Spleen (tissue), 11 donors: ENCODE results near the gene MAGOHB. TPM values are rescaled to one million over a fixed set of nuclear protein-coding genes. Genes with fewer than 3 reads are reported as not detected.

Source experiments
- DNase-seq: peaks from one replicate; pipeline ENCODE4 v3.0.0-alpha.2; 2020
- H3K27ac ChIP-seq, 8 donors: fragments of 200-600 bp; sonication (generic) in 7 of 8; 1 replicate in 4 of 8; 2 replicates in 4 of 8; pipeline versions ENCODE4 v1.5.0 to v1.8.0; 2016 to 2021; ENCODE audit warnings: inconsistent platforms in 4 of 8, mild to moderate bottlenecking in 4 of 8, moderate library complexity in 1 of 8
- H3K27me3 ChIP-seq, 7 donors: fragments of 200-600 bp; sonication (generic) in 6 of 7; replicated peaks in 1 of 7; 1 replicate in 4 of 7; 2 replicates in 3 of 7; pipeline versions ENCODE4 v1.5.0 to v1.8.0; 2016 to 2021; ENCODE audit warnings: inconsistent platforms in 3 of 7, mild to moderate bottlenecking in 1 of 7
- H3K36me3 ChIP-seq, 6 donors: fragments of 200-600 bp; sonication (generic) in 5 of 6; 1 replicate in 4 of 6; 2 replicates in 2 of 6; pipeline versions ENCODE4 v1.5.0 to v1.8.0; 2016 to 2021; ENCODE audit warnings: inconsistent platforms in 2 of 6
- H3K4me1 ChIP-seq, 6 donors: fragments of 200-600 bp; sonication (generic) in 5 of 6; 1 replicate in 3 of 6; 2 replicates in 3 of 6; pipeline versions ENCODE4 v1.5.0 to v1.8.0; 2016 to 2021; ENCODE audit warnings: inconsistent platforms in 3 of 6
- H3K4me3 ChIP-seq, 8 donors: fragments of 200-600 bp; sonication (generic) in 7 of 8; 1 replicate in 4 of 8; 2 replicates in 4 of 8; pipeline versions ENCODE4 v1.5.0 to v1.8.0; 2016 to 2021; ENCODE audit warnings: inconsistent platforms in 4 of 8, mild to moderate bottlenecking in 4 of 8, moderate library complexity in 2 of 8
- H3K9me3 ChIP-seq, 8 donors: fragments of 200-600 bp; sonication (generic) in 7 of 8; 1 replicate in 4 of 8; 2 replicates in 4 of 8; pipeline versions ENCODE4 v1.5.0 to v1.8.0; 2016 to 2021; ENCODE audit warnings: inconsistent platforms in 4 of 8
- CTCF ChIP-seq, 11 experiments: fragments of 200-600 bp in 7 of 11; fragments of 450-650 bp in 4 of 11; sonication (generic) in 4 of 11; IDR thresholded peaks in 8 of 11; conservative IDR thresholded peaks in 3 of 11; 1 replicate in 7 of 11; 2 replicates in 4 of 11; pipeline versions ENCODE4 v1.4.0 to v1.8.0; 2016 to 2021; ENCODE audit warnings: antibody characterized with exemption in 11 of 11, inconsistent platforms in 4 of 11, mild to moderate bottlenecking in 1 of 11
- POLR2A ChIP-seq, 3 donors: fragments of 450-650 bp; IDR thresholded peaks; one replicate each; pipeline ENCODE4 v1.5.1; 2017; ENCODE audit warnings: antibody characterized with exemption in 3 of 3, mild to moderate bottlenecking in 1 of 3
- POLR2AphosphoS5 ChIP-seq, 3 donors: sonication (generic); formaldehyde crosslinking; IDR thresholded peaks; one replicate each; pipeline ENCODE4 v1.5.1; 2017; ENCODE audit warnings: antibody characterized with exemption in 3 of 3
- WGBS, 5 donors: extraction: QIAGEN DNeasy Blood & Tissue Kit in 3 of 5; methylation state at CpG; one replicate each; pipeline versions ENCODE4 v1.1.5 to v1.1.7; 2013 to 2018; 5-methylcytosine and 5-hydroxymethylcytosine counted together
- intact Hi-C: fragments of 100-400 bp; cut with DNase I; formaldehyde crosslinking; loops from one replicate; pipeline ENCODE4 v1.15.0; 2023; ENCODE audit warnings: low total_unique reads
- polyA plus RNA-seq, 3 donors: library from polyadenylated mRNA; stranded (reverse); fragments of 200-250 nt; gene quantifications; one replicate each; pipeline ENCODE4 v1.2.1, GENCODE V29; 2013
- total RNA-seq, 7 donors: library from RNA; depleted of rRNA in 3 of 7; stranded (reverse); fragments of >200 nt in 3 of 7; fragmentation: NEBNext Ultra II Directional in 4 of 7; extraction: Animal tissue kit (Norgen Biotek cat#: 25700) in 4 of 7; gene quantifications; one replicate each; pipeline versions ENCODE4 v1.1.0 to v1.2.1, GENCODE V29; 2016 to 2021
- donor health status: healthy with polysubstance abuse.
- donor health status: DM: no; HTN: no; CAD: no; lungs with moderate emphysema.
- donor health status: DM: no; HTN: no; CAD: no.
- donor health status: Bipolar disorder and iron deficiency.
- donor health status: healthy.
- donor health status: DM: no; HTN: no; CAD: no.
- donor health status: DM: yes; HTN: yes; CAD: no.

The MAGOHB gene
- total and polyA plus RNA-seq, 10 donors: 12.6 to 27.1 (median 20.0) TPM

GRCh38 chr12:10557766-10558165, 55.6 kb downstream of the MAGOHB start:
- H3K4me1 ChIP-seq: peaks cover 0 to 6% (median 0%) of the 10 kb centered on the region in 6 donors
- no peaks in the 10 kb centered on the region for H3K36me3 ChIP-seq
- intact Hi-C loops: no loop called here
- peak overlapping the region in 5 of 8 donors; percentile 10 to 80 (median 34) for H3K27ac ChIP-seq
- no peak for DNase-seq
- H3K9me3 ChIP-seq: peaks cover 0 to 6% (median 0%) of the 10 kb centered on the region in 8 donors
- H3K27me3 ChIP-seq: no peaks in the 10 kb centered on the region
- H3K4me3 ChIP-seq: no peak overlapping the region
- 66 to 83% (median 71%) methylated on average over 2 of the region's 2 CpGs for WGBS, 5 donors
- no peak for TF ChIP-seq POLR2AphosphoS5 (IDR thresholded peaks at IDR 0.05)
- TF ChIP-seq CTCF (IDR thresholded peaks at IDR 0.05 in 8 of 11, conservative IDR thresholded peaks at IDR 0.05 in 3 of 11): no peak
- TF ChIP-seq POLR2A (IDR thresholded peaks at IDR 0.05): no peak

- no peak for TF ChIP-seq CTCF (IDR thresholded peaks at IDR 0.05 in 8 of 11, conservative IDR thresholded peaks at IDR 0.05 in 3 of 11)
- TF ChIP-seq POLR2AphosphoS5 (IDR thresholded peaks at IDR 0.05): no peak
- no peak for TF ChIP-seq POLR2A (IDR thresholded peaks at IDR 0.05)
- DNase-seq: no peak
- H3K27me3 ChIP-seq: no peaks in the 10 kb centered on the region
- H3K9me3 ChIP-seq: peaks cover 0 to 6% (median 0%) of the 10 kb centered on the region in 8 donors
- WGBS, 5 donors: 61 to 75% (median 70%) methylated on average over 6 of the region's 6 CpGs
- intact Hi-C loops: no loop called here
- H3K4me3 ChIP-seq: no peak overlapping the region
- H3K4me1 ChIP-seq: peaks cover 0 to 6% (median 0%) of the 10 kb centered on the region in 6 donors
- peak overlapping the region in 5 of 8 donors; percentile 10 to 80 (median 34) for H3K27ac ChIP-seq
- no peaks in the 10 kb centered on the region for H3K36me3 ChIP-seq
Measured at GRCh38 chr12:10557329-10557728, 56.1 kb downstream of the MAGOHB start.

GRCh38 chr12:10554756-10555481, 58.5 kb downstream of the MAGOHB start:
- no peak for DNase-seq
- TF ChIP-seq CTCF (IDR thresholded peaks at IDR 0.05 in 8 of 11, conservative IDR thresholded peaks at IDR 0.05 in 3 of 11): no peak
- TF ChIP-seq POLR2AphosphoS5 (IDR thresholded peaks at IDR 0.05): no peak
- no peak for TF ChIP-seq POLR2A (IDR thresholded peaks at IDR 0.05)
- intact Hi-C loops: no loop called here
- 58 to 78% (median 68%) methylated on average over 7 of the region's 7 CpGs for WGBS, 5 donors
- H3K27ac ChIP-seq: peak overlapping the region in 7 of 8 donors; percentile 47 to 80 (median 69)
- H3K27me3 ChIP-seq: no peaks in the 10 kb centered on the region
- H3K9me3 ChIP-seq: peaks cover 0 to 11% (median 2%) of the 10 kb centered on the region in 8 donors
- peaks cover 0 to 6% (median 0%) of the 10 kb centered on the region in 6 donors for H3K4me1 ChIP-seq
- H3K4me3 ChIP-seq: peak overlapping the region in 1 of 8 donors; percentile 38
- no peaks in the 10 kb centered on the region for H3K36me3 ChIP-seq

- no peak for DNase-seq
- intact Hi-C loops: no loop called here
- 58 to 71% (median 66%) methylated on average over 6 of the region's 6 CpGs for WGBS, 5 donors
- TF ChIP-seq POLR2AphosphoS5 (IDR thresholded peaks at IDR 0.05): peak in 1 of 3 donors; percentile 56
- no peak for TF ChIP-seq POLR2A (IDR thresholded peaks at IDR 0.05)
- TF ChIP-seq CTCF (IDR thresholded peaks at IDR 0.05 in 8 of 11, conservative IDR thresholded peaks at IDR 0.05 in 3 of 11): no peak
- Histone ChIP-seq H3K4me1 (peaks cover 0 to 6% (median 0%) of the 10 kb centered on the region in 6 donors), H3K4me3 (peak overlapping the region in 1 of 8 donors; percentile 38), H3K27me3 (no peaks in the 10 kb centered on the region), H3K9me3 (peaks cover 0 to 11% (median 2%) of the 10 kb centered on the region in 8 donors), H3K27ac (peak overlapping the region in 7 of 8 donors; percentile 47 to 80 (median 69)), H3K36me3 (no peaks in the 10 kb centered on the region)
Measured at GRCh38 chr12:10554228-10554755, 59.1 kb downstream of the MAGOHB start.
